Loucy (cell line): Measurements from ENCODE around the gene MPND.

Experiments
- EZH2phosphoT487 ChIP-seq: fragments of 200-600 bp; IDR thresholded peaks from 2 replicates; pipeline ENCODE4 v1.6.1; 2018; ENCODE audit warnings: antibody characterized with exemption, mild to moderate bottlenecking, moderate library complexity, borderline replicate concordance
- TF ChIP-seq, protein P1 (sequence below): fragments of 200-600 bp; sonication (generic); conservative IDR thresholded peaks from 2 replicates; pipeline ENCODE4 v1.5.1; 2014; ENCODE audit warnings: mild to moderate bottlenecking, antibody characterized with exemption, low read length

GRCh38 chr19:4359627-4360000 lies 16.3 kb downstream of the MPND start:
- TF ChIP-seq, protein P1, sequence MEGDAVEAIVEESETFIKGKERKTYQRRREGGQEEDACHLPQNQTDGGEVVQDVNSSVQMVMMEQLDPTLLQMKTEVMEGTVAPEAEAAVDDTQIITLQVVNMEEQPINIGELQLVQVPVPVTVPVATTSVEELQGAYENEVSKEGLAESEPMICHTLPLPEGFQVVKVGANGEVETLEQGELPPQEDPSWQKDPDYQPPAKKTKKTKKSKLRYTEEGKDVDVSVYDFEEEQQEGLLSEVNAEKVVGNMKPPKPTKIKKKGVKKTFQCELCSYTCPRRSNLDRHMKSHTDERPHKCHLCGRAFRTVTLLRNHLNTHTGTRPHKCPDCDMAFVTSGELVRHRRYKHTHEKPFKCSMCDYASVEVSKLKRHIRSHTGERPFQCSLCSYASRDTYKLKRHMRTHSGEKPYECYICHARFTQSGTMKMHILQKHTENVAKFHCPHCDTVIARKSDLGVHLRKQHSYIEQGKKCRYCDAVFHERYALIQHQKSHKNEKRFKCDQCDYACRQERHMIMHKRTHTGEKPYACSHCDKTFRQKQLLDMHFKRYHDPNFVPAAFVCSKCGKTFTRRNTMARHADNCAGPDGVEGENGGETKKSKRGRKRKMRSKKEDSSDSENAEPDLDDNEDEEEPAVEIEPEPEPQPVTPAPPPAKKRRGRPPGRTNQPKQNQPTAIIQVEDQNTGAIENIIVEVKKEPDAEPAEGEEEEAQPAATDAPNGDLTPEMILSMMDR = no peak
- no peak for TF ChIP-seq EZH2phosphoT487
